Cerebellar cortex (tissue), 1 donor: ENCODE measurements around the gene PHLDA3.

Source experiments
- DNase-seq: peaks from one replicate; pipeline ENCODE4 v3.0.0-alpha.2; 2015; ENCODE audit warnings: low spot score

The PHLDA3 gene

DNA sequence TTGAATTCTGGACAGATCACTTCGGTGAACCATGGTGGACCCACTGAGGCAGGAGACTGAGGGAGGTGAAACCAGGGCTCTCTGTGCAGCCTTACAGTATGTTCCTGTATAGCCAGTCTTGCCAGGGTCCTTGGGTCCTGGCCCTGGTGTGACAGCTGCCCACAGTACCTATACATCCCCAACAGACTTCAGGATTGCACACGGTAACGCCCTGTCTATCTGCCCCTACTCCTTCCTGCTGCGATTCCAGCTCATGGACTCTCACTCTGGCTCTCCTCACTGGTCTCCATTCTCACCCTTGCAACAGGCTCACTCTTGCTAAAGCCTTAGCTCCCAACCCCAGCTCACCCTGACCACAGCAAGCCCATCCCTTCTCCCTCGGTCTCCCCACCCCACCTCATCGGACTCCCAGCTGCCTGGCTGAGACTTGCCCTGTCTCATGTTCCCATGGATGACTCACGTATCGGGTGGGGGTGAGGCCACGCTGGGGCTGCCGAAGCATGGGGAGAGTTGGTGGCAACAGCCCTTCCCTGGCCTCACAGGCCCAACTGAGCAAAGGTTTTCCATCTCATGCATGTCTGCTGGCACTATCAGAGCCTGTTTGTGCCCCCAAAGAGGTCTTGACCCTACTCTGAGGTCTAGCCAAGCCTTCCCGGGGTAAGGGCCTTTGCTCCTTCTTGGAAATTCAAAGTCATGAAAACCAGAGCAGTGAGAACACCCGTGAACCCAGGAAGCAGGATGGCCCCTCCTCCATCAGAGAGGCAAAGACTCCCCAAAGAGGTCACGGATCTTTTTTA is 7.1 kb downstream of the PHLDA3 start:
- peak; percentile 74 for DNase-seq

- DNase-seq, result peak; percentile 79
Observed at GRCh38 chr1:201460814-201461644, 8.0 kb downstream of the PHLDA3 start.

DNA sequence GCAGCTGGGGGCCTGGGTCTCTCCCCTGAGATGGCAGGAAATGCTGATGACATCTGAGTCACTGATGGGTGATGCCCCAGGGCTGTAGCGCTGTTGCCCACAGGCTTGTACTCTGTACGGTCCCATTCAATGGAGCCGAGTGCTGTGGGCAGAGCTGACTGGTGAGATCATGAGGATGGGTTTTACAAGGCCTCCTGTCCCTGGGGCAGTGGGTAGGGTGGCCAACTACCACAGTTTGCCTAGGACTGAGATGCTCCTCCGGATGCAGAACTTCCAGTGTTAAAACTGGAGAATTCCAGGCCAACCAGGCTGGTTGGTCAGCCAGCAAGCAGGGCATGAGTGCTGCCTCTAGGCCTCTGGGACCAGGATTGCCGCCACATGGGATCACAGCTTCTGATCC is 9.2 kb downstream of the PHLDA3 start:
- DNase-seq, result no peak

DNA sequence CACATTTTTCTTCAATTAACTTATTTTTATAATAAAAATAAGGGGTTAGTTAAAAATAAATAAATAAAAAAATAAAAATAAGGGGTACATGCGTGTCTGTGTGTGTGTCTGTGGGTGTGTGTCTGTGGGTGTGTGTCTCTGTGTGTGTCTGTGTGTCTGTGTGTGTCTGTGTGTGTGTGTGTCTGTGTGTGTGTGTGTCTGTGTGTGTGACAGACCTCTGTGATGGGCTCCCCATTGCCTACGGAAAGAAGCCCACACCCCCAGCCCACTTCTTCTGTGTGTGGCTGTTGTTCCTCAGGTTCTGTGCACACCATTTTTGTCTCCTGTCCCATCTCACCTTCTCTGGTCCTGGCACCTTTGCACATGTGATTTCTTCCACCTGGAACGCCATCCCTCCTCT is 9.9 kb downstream of the PHLDA3 start:
- no peak for DNase-seq

- peak; percentile 80 for DNase-seq
Observed at GRCh38 chr1:201457508-201457960, 11.5 kb downstream of the PHLDA3 start.

- DNase-seq, result peak; percentile 74
Observed at GRCh38 chr1:201456499-201457309, 12.3 kb downstream of the PHLDA3 start.

GRCh38 chr1:201455098-201455497 is 13.9 kb downstream of the PHLDA3 start:
- DNase-seq, result no peak

DNA sequence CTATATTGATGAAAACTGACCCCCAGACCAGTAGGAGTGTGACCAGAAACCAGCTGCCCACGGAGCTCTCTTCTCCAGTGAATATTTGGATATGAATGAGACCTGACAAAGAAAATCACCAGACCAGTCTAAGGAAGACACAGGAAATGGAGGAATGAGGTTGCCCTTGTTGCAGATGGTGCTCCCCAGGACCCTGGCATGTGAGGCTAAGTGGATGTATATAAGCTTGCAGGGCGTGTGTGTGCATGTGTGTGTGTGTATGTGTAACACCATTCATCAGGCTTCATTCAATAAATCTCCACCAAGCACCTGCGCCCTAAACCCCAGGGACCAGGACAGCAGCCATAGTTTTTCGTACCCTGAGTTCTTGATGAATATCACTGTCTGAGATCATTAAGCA is 14.4 kb downstream of the PHLDA3 start:
- peak; percentile 63 for DNase-seq

- DNase-seq, result no peak
Observed at GRCh38 chr1:201452866-201453265, 16.1 kb downstream of the PHLDA3 start.

DNA sequence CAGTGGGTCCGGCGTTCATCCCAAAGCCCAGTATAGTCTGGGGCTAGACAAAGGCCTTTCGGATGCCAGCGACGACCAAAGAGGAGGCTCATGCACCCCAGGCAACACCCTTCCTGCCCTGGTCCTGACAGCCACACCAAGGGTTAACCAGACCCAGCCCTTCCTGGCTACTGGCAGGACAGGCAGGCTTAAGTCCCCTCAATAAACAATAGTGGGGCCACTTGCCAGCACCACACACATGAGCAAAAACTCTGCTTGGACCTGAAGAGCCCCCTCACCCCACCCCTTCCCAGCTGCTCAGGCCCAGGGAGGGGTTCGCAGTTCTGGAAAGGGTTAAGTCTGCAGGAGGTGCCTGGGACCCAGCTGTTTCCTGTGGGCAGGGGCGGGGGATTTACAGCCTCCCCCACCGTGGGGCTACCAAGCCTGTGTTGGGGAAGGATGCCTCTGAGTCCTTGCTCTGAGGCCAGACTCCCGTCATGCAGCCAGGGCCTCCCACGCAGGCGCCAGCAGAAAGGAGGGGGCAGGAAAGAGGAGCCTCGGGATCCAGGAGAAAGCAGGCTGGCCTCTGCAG is 18.2 kb downstream of the PHLDA3 start:
- DNase-seq, result peak; percentile 77

DNA sequence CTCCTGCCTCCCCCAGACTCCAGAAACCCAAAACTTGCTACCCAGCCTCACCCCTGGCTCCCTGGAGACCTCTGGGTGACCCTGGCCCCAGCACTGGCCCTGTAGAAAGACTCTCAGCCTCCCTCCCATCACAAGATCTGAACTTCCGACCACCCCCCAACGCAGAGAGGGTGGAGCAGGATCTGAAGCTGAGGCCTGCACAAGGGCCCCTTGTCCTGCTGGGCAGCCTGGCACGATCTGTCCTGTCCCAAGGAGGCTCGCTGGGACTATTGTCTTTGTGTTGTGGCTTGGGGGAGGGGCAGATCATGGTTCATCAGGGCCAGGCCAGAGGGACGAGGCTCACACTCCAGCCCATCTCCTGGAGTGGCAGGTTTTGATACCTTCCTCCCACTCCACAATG is 20.0 kb downstream of the PHLDA3 start:
- DNase-seq, result no peak

GRCh38 chr1:201447903-201448871 is 20.8 kb downstream of the PHLDA3 start:
- peak; percentile 77 for DNase-seq

- no peak for DNase-seq
Observed at GRCh38 chr1:201445310-201445709, 23.7 kb downstream of the PHLDA3 start.

- peak; percentile 66 for DNase-seq
Observed at GRCh38 chr1:201444792-201445191, 24.2 kb downstream of the PHLDA3 start.

DNA sequence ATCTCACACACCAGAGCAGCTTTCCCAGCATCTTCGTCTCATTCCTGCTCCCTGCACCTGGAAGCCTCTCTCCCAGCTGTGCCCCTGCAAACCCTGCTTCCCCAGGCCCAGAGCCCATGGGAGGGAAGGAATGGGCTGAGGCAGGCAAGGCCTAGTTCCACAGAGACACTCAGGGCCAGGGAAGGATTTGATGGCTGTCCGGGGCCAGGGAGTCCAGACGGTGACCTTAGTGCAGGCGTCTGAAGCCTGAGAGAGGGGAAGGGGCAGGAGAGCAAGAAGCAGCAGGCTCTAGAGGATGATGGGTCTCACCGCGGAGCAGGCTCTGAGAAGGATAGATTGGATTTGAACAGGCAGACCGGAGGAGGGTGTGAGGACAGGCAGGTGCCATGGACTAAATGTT is 25.2 kb downstream of the PHLDA3 start:
- DNase-seq, result peak; percentile 33

DNA sequence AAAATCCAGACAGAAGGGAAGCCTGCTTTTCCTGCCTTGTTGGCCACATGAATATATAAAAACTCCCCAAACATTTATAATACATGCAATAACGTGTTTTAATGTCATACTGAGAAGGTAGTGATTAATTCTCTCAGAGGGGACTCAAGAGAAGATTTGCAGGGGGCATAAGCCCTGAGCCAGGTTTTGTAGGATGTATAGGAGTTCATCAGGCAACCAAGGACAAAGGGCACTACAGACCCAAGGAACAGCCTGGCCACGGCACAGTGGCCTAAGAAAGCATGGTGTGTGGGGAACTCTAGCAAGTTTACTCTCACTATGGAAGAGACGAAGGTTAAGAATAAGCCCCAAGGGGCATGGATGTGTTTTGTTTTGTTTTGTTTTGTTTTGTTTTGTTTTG is 32.0 kb downstream of the PHLDA3 start:
- no peak for DNase-seq

DNA sequence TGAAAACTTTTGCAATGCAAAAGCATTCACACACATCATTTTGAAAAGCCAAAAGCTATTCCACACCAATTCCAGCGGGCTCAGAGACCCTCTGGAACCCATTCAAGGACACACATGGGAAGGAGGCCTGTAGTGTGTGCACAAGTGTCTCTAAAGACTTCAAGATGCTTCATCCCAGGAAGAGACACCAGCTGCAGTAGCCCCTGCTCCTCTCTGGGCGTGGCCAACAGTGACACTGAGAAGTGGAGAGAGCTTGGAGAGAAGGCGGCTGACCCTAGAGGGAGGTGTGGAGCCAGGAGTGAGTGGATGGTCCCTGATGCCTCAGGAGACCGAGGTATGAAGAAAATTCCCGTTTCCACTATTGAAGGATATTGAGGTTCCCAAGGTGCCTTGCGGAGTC is 32.6 kb downstream of the PHLDA3 start:
- DNase-seq, result peak; percentile 77

- DNase-seq, result no peak
Observed at GRCh38 chr1:201434266-201434665, 34.7 kb downstream of the PHLDA3 start.

DNA sequence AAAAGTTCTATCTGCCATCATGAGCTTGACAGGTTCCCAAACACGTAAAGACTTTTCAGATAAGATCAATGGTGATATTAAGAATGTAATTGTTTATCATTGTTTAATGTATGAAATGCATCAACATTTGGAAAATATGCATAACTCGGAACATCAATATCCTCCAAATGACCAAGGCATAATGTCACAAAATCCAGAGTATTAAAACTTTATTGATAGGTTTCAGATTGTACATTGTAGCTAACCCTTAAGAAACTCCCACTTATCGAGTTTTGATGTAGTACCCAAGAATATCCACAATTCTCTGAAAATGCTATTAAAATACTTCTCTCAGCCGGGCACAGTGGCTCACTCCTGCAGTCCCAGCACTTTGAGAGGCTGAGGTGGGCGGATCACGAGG is 35.4 kb downstream of the PHLDA3 start:
- DNase-seq, result no peak

GRCh38 chr1:201430776-201431175 is 38.2 kb downstream of the PHLDA3 start:
- DNase-seq, result no peak
